B cell (primary cell): ENCODE data around the gene MAD2L1.

ENCODE experiments used
- EZH2 ChIP-seq: IDR thresholded peaks from 2 replicates; pipeline ENCODE4 v1.6.1; 2012; ENCODE audit warnings: borderline replicate concordance, low read depth, mild to moderate bottlenecking, moderate library complexity, low read length; ENCODE audit not compliant: insufficient read depth, poor library complexity, severe bottlenecking
- TF ChIP-seq, protein P1 (sequence below): fragments of 200-600 bp; IDR thresholded peaks from one replicate; pipeline ENCODE4 v1.8.0; 2022; ENCODE audit warnings: antibody characterized with exemption, mild to moderate bottlenecking

DNA sequence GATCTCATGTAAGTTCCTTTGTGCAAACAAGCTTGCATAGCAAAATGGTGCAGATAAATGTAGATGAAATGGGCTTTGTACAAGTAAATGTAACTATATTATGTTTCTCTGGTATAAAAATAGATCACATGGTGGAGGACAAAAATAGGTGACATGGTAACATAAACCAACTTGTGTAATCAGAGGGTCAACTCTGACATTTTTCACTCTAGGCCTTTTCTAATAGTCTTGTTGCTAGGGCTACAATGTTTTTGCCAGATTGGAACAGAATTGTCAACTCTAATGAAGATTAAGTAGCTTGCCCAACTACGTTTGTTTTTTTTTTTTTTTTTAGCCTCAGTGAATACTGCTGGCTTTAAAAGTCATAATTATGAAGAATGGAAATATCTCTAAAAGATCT is 11.5 kb downstream of the MAD2L1 start:
- TF ChIP-seq, protein P1, sequence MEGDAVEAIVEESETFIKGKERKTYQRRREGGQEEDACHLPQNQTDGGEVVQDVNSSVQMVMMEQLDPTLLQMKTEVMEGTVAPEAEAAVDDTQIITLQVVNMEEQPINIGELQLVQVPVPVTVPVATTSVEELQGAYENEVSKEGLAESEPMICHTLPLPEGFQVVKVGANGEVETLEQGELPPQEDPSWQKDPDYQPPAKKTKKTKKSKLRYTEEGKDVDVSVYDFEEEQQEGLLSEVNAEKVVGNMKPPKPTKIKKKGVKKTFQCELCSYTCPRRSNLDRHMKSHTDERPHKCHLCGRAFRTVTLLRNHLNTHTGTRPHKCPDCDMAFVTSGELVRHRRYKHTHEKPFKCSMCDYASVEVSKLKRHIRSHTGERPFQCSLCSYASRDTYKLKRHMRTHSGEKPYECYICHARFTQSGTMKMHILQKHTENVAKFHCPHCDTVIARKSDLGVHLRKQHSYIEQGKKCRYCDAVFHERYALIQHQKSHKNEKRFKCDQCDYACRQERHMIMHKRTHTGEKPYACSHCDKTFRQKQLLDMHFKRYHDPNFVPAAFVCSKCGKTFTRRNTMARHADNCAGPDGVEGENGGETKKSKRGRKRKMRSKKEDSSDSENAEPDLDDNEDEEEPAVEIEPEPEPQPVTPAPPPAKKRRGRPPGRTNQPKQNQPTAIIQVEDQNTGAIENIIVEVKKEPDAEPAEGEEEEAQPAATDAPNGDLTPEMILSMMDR, result no peak
- TF ChIP-seq EZH2, result no peak
